Endodermal cell (in vitro differentiated cells): ENCODE results near the gene HLA-DPA1. TPM values are rescaled to one million over a fixed set of nuclear protein-coding genes. Genes with fewer than 3 reads are reported as not detected.
A peak's percentile ranks its signal among the peaks of the same experiment; 100 is the strongest.

Experiments used
- DNase-seq: peaks from one replicate; pipeline ENCODE4 v3.0.0-alpha.2; 2017
- H3K27ac ChIP-seq: 2 replicates; pipeline ENCODE4 v1.5.1; 2013; ENCODE audit warnings: mild to moderate bottlenecking, low read depth, low read length, moderate library complexity
- H3K27me3 ChIP-seq: 2 replicates; pipeline ENCODE4 v1.6.1; 2013; ENCODE audit warnings: mild to moderate bottlenecking, low read length, moderate library complexity; ENCODE audit not compliant: insufficient read depth, control insufficient read depth, poor library complexity, severe bottlenecking
- H3K36me3 ChIP-seq: 2 replicates; pipeline ENCODE4 v1.7.0; 2013; ENCODE audit warnings: mild to moderate bottlenecking, low read length, moderate library complexity; ENCODE audit not compliant: control insufficient read depth, insufficient read depth
- H3K4me1 ChIP-seq: one replicate; pipeline ENCODE4 v1.7.0; 2013; ENCODE audit warnings: low read length; ENCODE audit not compliant: control insufficient read depth, insufficient read depth
- H3K4me3 ChIP-seq: 2 replicates; pipeline ENCODE4 v1.5.1; 2013; ENCODE audit warnings: mild to moderate bottlenecking, low read length, moderate library complexity
- H3K9ac ChIP-seq: 2 replicates; pipeline ENCODE4 v1.6.1; 2013; ENCODE audit warnings: mild to moderate bottlenecking, low read length, moderate library complexity; ENCODE audit not compliant: poor library complexity, severe bottlenecking; ENCODE audit errors: extremely low read depth
- H3K9me3 ChIP-seq: 2 replicates; pipeline ENCODE4 v1.6.1; 2013; ENCODE audit warnings: mild to moderate bottlenecking, low read length, moderate library complexity; ENCODE audit not compliant: control insufficient read depth
- H3K27ac Mint-ChIP-seq: 2 replicates; pipeline ENCODE4 v1.8.0; 2020; ENCODE audit warnings: mixed read lengths
- H3K27me3 Mint-ChIP-seq: 2 replicates; pipeline ENCODE4 v1.8.0; 2021; ENCODE audit warnings: mild to moderate bottlenecking, mixed read lengths; ENCODE audit not compliant: insufficient read depth
- H3K36me3 Mint-ChIP-seq: 2 replicates; pipeline ENCODE4 v1.8.0; 2020; ENCODE audit warnings: low read depth, mixed read lengths
- H3K4me1 Mint-ChIP-seq: 2 replicates; pipeline ENCODE4 v1.8.0; 2020; ENCODE audit warnings: mixed read lengths
- H3K4me3 Mint-ChIP-seq: 2 replicates; pipeline ENCODE4 v1.8.0; 2020; ENCODE audit warnings: mild to moderate bottlenecking, moderate library complexity, mixed read lengths
- H3K9me3 Mint-ChIP-seq: 2 replicates; pipeline ENCODE4 v1.8.0; 2020; ENCODE audit warnings: mild to moderate bottlenecking, mixed read lengths
- CTCF ChIP-seq: fragments of 200-600 bp; sonication (generic); conservative IDR thresholded peaks from 2 replicates; pipeline ENCODE4 v1.5.0; 2021; ENCODE audit warnings: antibody characterized with exemption, mild to moderate bottlenecking
- WGBS, 2 experiments: methylation state at CpG; one replicate each; pipeline versions ENCODE4 v1.1.5 to v1.1.7; 2013; ENCODE audit warnings: missing lambda C conversion rate in 2 of 2, mixed read lengths in 1 of 2; ENCODE audit not compliant: insufficient coverage in 1 of 2, insufficient read length in 1 of 2; 5-methylcytosine and 5-hydroxymethylcytosine counted together
- total RNA-seq, 2 donors: library from RNA; stranded (reverse); fragmentation: NEBNext Ultra II Directional in 1 of 2; extraction: Animal tissue kit (Norgen Biotek cat#: 25700) in 1 of 2; gene quantifications; 2 replicates in 1 of 2; 3 replicates in 1 of 2; pipeline ENCODE4 v1.2.1, GENCODE V29; 2021

HLA-DPA1 gene
- total RNA-seq, 2 donors from 2014 or later: 1.7 to 1.9 TPM

DNA sequence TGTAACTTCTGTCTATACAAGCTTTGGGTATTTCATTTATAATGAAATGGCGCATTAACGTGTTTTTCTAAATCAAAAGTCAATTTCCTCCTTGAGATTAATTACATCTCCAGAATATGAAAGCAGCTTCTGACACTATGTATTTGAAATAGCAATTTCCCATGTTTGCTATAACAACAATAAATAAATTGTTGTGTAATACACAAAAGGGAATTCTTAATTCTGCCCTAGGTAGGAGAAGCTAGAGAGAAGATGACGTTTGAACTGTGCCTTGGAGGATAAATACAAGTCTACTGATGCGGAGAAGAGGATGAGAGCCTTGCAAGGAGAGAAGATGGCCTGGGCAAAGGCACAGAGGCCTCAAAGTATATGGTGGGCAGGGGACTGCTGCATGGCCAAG is 56.4 kb downstream of the HLA-DPA1 start:
- no peak for TF ChIP-seq CTCF
- H3K27me3 Mint-ChIP-seq: peaks cover 9% of the 10 kb centered on the region
- no peak overlapping the region for H3K4me3 Mint-ChIP-seq
- peaks cover 16% of the 10 kb centered on the region for H3K4me1 Mint-ChIP-seq
- H3K9me3 Mint-ChIP-seq: no peaks in the 10 kb centered on the region
- no peak for DNase-seq
- peaks cover 8% of the 10 kb centered on the region for H3K27me3 ChIP-seq
- no peaks in the 10 kb centered on the region for H3K9me3 ChIP-seq
- no peaks in the 10 kb centered on the region for H3K36me3 Mint-ChIP-seq
- H3K4me1 ChIP-seq: no peaks in the 10 kb centered on the region
- no peak overlapping the region for H3K9ac ChIP-seq
- no peak overlapping the region for H3K27ac Mint-ChIP-seq
- WGBS, 2 experiments: 50 to 74% methylated on average over 2 to 4 of the region's 4 CpGs
- H3K4me3 ChIP-seq: no peak overlapping the region
- H3K36me3 ChIP-seq: no peaks in the 10 kb centered on the region
- no peak overlapping the region for H3K27ac ChIP-seq

DNA sequence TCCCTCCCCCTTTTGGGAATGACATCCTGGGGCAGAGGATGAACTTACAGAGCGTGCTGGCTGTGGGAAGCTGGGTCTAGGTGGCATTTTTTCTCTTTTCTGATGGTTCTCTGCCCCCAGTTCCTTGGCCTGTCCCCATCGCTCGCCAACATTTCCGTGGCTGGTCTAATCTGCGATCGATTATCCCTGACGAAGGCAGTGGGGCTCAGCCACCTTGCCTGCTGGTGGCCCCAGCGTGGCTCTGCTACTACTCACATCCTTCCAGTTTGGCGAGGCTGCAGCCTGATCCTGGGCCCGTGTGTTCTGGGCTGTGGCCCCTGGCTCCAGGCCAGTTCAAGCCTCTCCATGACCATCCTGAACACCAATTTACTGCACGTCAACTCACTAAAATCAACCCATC is 57.7 kb downstream of the HLA-DPA1 start:
- Histone ChIP-seq H3K9me3 (no peaks in the 10 kb centered on the region), H3K4me1 (no peaks in the 10 kb centered on the region), H3K9ac (no peak overlapping the region), H3K27me3 (peaks cover 8% of the 10 kb centered on the region), H3K27ac (no peak overlapping the region), H3K36me3 (no peaks in the 10 kb centered on the region), H3K4me3 (no peak overlapping the region)
- H3K27me3 Mint-ChIP-seq: peaks cover 9% of the 10 kb centered on the region
- no peak for DNase-seq
- H3K9me3 Mint-ChIP-seq: no peaks in the 10 kb centered on the region
- H3K27ac Mint-ChIP-seq: no peak overlapping the region
- H3K36me3 Mint-ChIP-seq: no peaks in the 10 kb centered on the region
- peaks cover 16% of the 10 kb centered on the region for H3K4me1 Mint-ChIP-seq
- no peak for TF ChIP-seq CTCF
- WGBS, 2 experiments: 84 to 86% methylated on average over 11 of the region's 11 CpGs
- H3K4me3 Mint-ChIP-seq: no peak overlapping the region

DNA sequence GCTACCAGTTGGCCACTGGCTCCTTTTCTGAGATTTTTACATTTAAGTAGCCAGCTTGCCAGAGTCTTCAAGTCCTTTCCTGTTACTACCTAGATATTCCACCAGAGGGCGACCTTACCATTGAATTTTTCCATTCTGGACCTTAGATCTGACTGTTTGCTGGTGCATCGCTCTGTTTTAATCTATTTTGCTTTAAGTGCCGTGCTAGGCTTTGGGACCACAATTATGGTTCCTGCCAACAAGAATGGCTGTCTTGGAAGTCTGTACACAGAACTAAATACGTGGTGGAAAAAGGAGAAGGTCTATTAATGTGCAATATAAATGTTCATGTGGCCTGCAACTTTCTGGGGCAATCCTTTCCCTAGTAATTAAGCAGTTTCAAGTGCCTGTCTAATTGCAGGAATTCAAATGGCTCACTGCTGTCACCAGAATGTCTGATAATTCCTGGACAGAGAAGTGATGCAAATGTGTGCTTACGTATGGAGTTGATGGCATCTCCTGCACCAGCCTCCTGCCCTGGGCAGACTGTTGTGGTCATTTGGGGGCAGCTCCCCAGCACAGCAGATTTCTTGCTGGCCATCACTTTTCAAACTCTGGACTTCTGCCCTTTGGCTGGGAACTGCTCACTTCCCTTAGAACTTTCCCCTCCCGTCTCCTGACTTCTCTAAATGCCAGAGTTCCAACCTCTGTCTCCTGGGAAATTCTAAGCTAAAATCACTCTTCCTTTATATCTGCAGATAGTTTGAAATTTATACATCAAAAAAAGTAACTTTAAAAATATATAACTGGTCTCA is 58.4 kb downstream of the HLA-DPA1 start:
- H3K27ac Mint-ChIP-seq: no peak overlapping the region
- H3K4me1 Mint-ChIP-seq: peaks cover 16% of the 10 kb centered on the region
- Histone ChIP-seq H3K4me1 (no peaks in the 10 kb centered on the region), H3K9ac (no peak overlapping the region), H3K9me3 (no peaks in the 10 kb centered on the region), H3K36me3 (no peaks in the 10 kb centered on the region), H3K27ac (no peak overlapping the region), H3K27me3 (peaks cover 8% of the 10 kb centered on the region), H3K4me3 (no peak overlapping the region)
- TF ChIP-seq CTCF: peak; percentile 86
- WGBS, 2 experiments: 29 to 41% methylated on average over 5 to 6 of the region's 6 CpGs
- no peaks in the 10 kb centered on the region for H3K36me3 Mint-ChIP-seq
- no peaks in the 10 kb centered on the region for H3K9me3 Mint-ChIP-seq
- H3K27me3 Mint-ChIP-seq: peaks cover 9% of the 10 kb centered on the region
- H3K4me3 Mint-ChIP-seq: no peak overlapping the region
- peak; percentile 78 for DNase-seq

Other genes with a start within 250 kb of the HLA-DPA1 start
- gene TAP2, start 234.9 kb downstream of the HLA-DPA1 start, total RNA-seq: 1 to 10 TPM; 3.4 to 6.6 TPM
- gene PSMB8, start 229.6 kb downstream of the HLA-DPA1 start, total RNA-seq: 1 to 10 TPM in 1 of 2 donors, under 1 TPM in 1; 0.93 to 3.1 TPM
- 1 to 10 TPM; 2.0 to 2.6 TPM for gene TAP1, start 219.9 kb downstream of the HLA-DPA1 start, total RNA-seq
- gene PSMB9, start 219.5 kb downstream of the HLA-DPA1 start, total RNA-seq: not detected
- gene HLA-DMB, start 132.6 kb downstream of the HLA-DPA1 start, total RNA-seq: 1 to 10 TPM in 1 of 2 donors, under 1 TPM in 1; 0.24 to 1.8 TPM
- 10 to 100 TPM in 1 of 2 donors, 1 to 10 TPM in 1; 4.9 to 19.0 TPM for gene HLA-DMA, start 120.6 kb downstream of the HLA-DPA1 start, total RNA-seq
- 100 to 1,000 TPM; 209 to 233 TPM for gene BRD2, start 105.1 kb downstream of the HLA-DPA1 start, total RNA-seq
- 10 to 100 TPM; 10.6 to 11.1 TPM for gene HLA-DOA, start 64.1 kb downstream of the HLA-DPA1 start, total RNA-seq
- gene HLA-DPB1, start 2.3 kb upstream of the HLA-DPA1 start, total RNA-seq: 10 to 100 TPM; 13.5 to 20.6 TPM
- 1 to 10 TPM; 1.3 to 2.8 TPM for gene COL11A2, start 118.8 kb upstream of the HLA-DPA1 start, total RNA-seq
- gene RXRB, start 127.0 kb upstream of the HLA-DPA1 start, total RNA-seq: 10 to 100 TPM; 24.8 to 27.2 TPM
- gene SLC39A7, start 127.2 kb upstream of the HLA-DPA1 start, total RNA-seq: 100 to 1,000 TPM; 123 to 163 TPM
- 1 to 10 TPM; 5.7 to 6.8 TPM for gene HSD17B8, start 131.0 kb upstream of the HLA-DPA1 start, total RNA-seq
- gene RING1, start 134.9 kb upstream of the HLA-DPA1 start, total RNA-seq: 10 to 100 TPM; 31.0 to 31.8 TPM
- 10 to 100 TPM; 51.4 to 63.9 TPM for gene VPS52, start 198.2 kb upstream of the HLA-DPA1 start, total RNA-seq
- gene RPS18, start 198.4 kb upstream of the HLA-DPA1 start, total RNA-seq: 1,000 to 10,000 TPM; 2,541 to 3,009 TPM
- gene B3GALT4, start 203.5 kb upstream of the HLA-DPA1 start, total RNA-seq: 1 to 10 TPM; 3.9 to 5.5 TPM
- 10 to 100 TPM; 42.9 to 62.5 TPM for gene WDR46, start 215.6 kb upstream of the HLA-DPA1 start, total RNA-seq
- 10 to 100 TPM; 69.9 to 86.4 TPM for gene PFDN6, start 216.0 kb upstream of the HLA-DPA1 start, total RNA-seq
- 10 to 100 TPM; 85.6 to 98.0 TPM for gene RGL2, start 225.3 kb upstream of the HLA-DPA1 start, total RNA-seq
- gene TAPBP, start 240.4 kb upstream of the HLA-DPA1 start, total RNA-seq: 10 to 100 TPM in 1 of 2 donors, 1 to 10 TPM in 1; 7.0 to 11.1 TPM
- 10 to 100 TPM; 15.2 to 19.8 TPM for gene ZBTB22, start 244.1 kb upstream of the HLA-DPA1 start, total RNA-seq
- gene DAXX, start 249.3 kb upstream of the HLA-DPA1 start, total RNA-seq: 10 to 100 TPM; 51.2 to 52.6 TPM